DND-41 (cell line): Measurements from ENCODE around the gene GAL.

Experiments used
- ATAC-seq: fragments of 200-7000 bp; cut with Tn5 transposase; 3 replicates; pipeline ENCODE4 v1.9.1; 2021; ENCODE audit warnings: low read depth; ENCODE audit not compliant: insufficient read depth
- DNase-seq: peaks from one replicate; pipeline ENCODE4 v3.0.0-alpha.2; 2020
- H2AFZ ChIP-seq: 2 replicates; pipeline ENCODE4 v1.6.0; 2012; ENCODE audit warnings: low read depth, low read length
- H3K27ac ChIP-seq: 2 replicates; pipeline ENCODE4 v1.5.1; 2012; ENCODE audit warnings: low read length, inconsistent platforms
- H3K27me3 ChIP-seq: fragments of 200-600 bp; sonication (generic); 2 replicates; pipeline ENCODE4 v1.6.0; 2012; ENCODE audit warnings: low read length, mild to moderate bottlenecking, inconsistent platforms; ENCODE audit not compliant: insufficient read depth, poor library complexity
- H3K36me3 ChIP-seq: 2 replicates; pipeline ENCODE4 v1.5.1; 2012; ENCODE audit warnings: low read length, inconsistent platforms; ENCODE audit not compliant: insufficient read depth
- H3K4me1 ChIP-seq: 2 replicates; pipeline ENCODE4 v1.5.1; 2012; ENCODE audit warnings: mild to moderate bottlenecking, low read length; ENCODE audit not compliant: insufficient read depth
- H3K4me2 ChIP-seq: 2 replicates; pipeline ENCODE4 v1.6.0; 2012; ENCODE audit warnings: mild to moderate bottlenecking, moderate library complexity, low read length, inconsistent platforms; ENCODE audit not compliant: insufficient read depth
- H3K4me3 ChIP-seq, 2 experiments: fragments of 200-600 bp in 1 of 2; shearing (Covaris generic) in 1 of 2; 2 replicates each; pipeline ENCODE4 v1.5.1; 2012 to 2016; ENCODE audit warnings: inconsistent platforms in 2 of 2, low read length in 2 of 2, mild to moderate bottlenecking in 2 of 2, low read depth in 1 of 2, moderate library complexity in 1 of 2
- H3K79me2 ChIP-seq: 2 replicates; pipeline ENCODE4 v1.6.0; 2012; ENCODE audit warnings: low read length, inconsistent platforms; ENCODE audit not compliant: insufficient read depth
- H3K9ac ChIP-seq: 2 replicates; pipeline ENCODE4 v1.6.0; 2012; ENCODE audit warnings: low read depth, mild to moderate bottlenecking, inconsistent platforms, low read length, moderate library complexity
- H3K9me3 ChIP-seq: 2 replicates; pipeline ENCODE4 v1.5.1; 2012; ENCODE audit warnings: low read length, moderate library complexity, mild to moderate bottlenecking, inconsistent platforms; ENCODE audit not compliant: insufficient read depth, severe bottlenecking
- H4K20me1 ChIP-seq: 2 replicates; pipeline ENCODE4 v1.6.0; 2012; ENCODE audit warnings: low read length; ENCODE audit not compliant: insufficient read depth
- CTCF ChIP-seq: IDR thresholded peaks from 2 replicates; pipeline ENCODE4 v1.5.1; 2012; ENCODE audit warnings: borderline replicate concordance, low read length, moderate library complexity, mild to moderate bottlenecking; ENCODE audit not compliant: poor library complexity, severe bottlenecking; ENCODE audit errors: extremely low read depth
- EZH2 ChIP-seq: IDR thresholded peaks from 3 replicates; pipeline ENCODE4 v1.6.1; 2012; ENCODE audit warnings: borderline replicate concordance, low read depth, mild to moderate bottlenecking, moderate library complexity, low read length, inconsistent platforms; ENCODE audit not compliant: severe bottlenecking

GAL gene

GRCh38 chr11:68687986-68688385, 3.6 kb downstream of the GAL start:
- TF ChIP-seq CTCF (no peak), EZH2 (no peak)
- peaks cover 16% of the 10 kb centered on the region for H3K27me3 ChIP-seq
- no peaks in the 10 kb centered on the region for H3K9me3 ChIP-seq
- H2AFZ ChIP-seq, result no peak overlapping the region
- peaks cover 9% of the 10 kb centered on the region; the same call in 1 of the 2 replicates for H4K20me1 ChIP-seq
- H3K4me1 ChIP-seq, result peaks cover 19% of the 10 kb centered on the region
- DNase-seq (no peak), ATAC-seq (no peak)
- no peaks in the 10 kb centered on the region for H3K36me3 ChIP-seq
- no peak overlapping the region for H3K4me2 ChIP-seq
- no peak overlapping the region for H3K4me3 ChIP-seq
- no peak overlapping the region for H3K27ac ChIP-seq
- H3K79me2 ChIP-seq, result no peaks in the 10 kb centered on the region
- no peak overlapping the region for H3K9ac ChIP-seq

GRCh38 chr11:68688881-68689280, 4.5 kb downstream of the GAL start:
- no peak overlapping the region for H3K4me3 ChIP-seq
- no peak for TF ChIP-seq CTCF
- TF ChIP-seq EZH2, result no peak
- no peaks in the 10 kb centered on the region for H3K79me2 ChIP-seq
- peaks cover 19% of the 10 kb centered on the region for H3K4me1 ChIP-seq
- no peak overlapping the region for H2AFZ ChIP-seq
- H3K27ac ChIP-seq, result no peak overlapping the region
- no peaks in the 10 kb centered on the region for H3K9me3 ChIP-seq
- 0 out of 2 replicates have a peak, but pooled peaks cover 8% of the 10 kb centered on the region for H4K20me1 ChIP-seq
- DNase-seq (no peak), ATAC-seq (no peak)
- no peak overlapping the region for H3K9ac ChIP-seq
- H3K4me2 ChIP-seq, result no peak overlapping the region
- peaks cover 16% of the 10 kb centered on the region for H3K27me3 ChIP-seq
- no peaks in the 10 kb centered on the region for H3K36me3 ChIP-seq

GRCh38 chr11:68689737-68690625, 5.6 kb downstream of the GAL start:
- Histone ChIP-seq H3K4me1 (peaks cover 19% of the 10 kb centered on the region), H3K27me3 (peaks cover 16% of the 10 kb centered on the region), H3K36me3 (no peaks in the 10 kb centered on the region), H3K4me2 (no peak overlapping the region), H3K9ac (no peak overlapping the region), H3K4me3 (no peak overlapping the region), H3K27ac (no peak overlapping the region), H3K79me2 (no peaks in the 10 kb centered on the region), H2AFZ (no peak overlapping the region), H3K9me3 (no peaks in the 10 kb centered on the region), H4K20me1 (0 out of 2 replicates have a peak, but pooled peaks cover 8% of the 10 kb centered on the region)
- no peak for TF ChIP-seq CTCF
- no peak for TF ChIP-seq EZH2
- DNase-seq, result no peak
- no peak for ATAC-seq
